ENCODE measurements around the gene FZD8. TPM values are rescaled to one million over a fixed set of nuclear protein-coding genes. Genes with fewer than 3 reads are reported as not detected.

Gene FZD8
- polyA plus RNA-seq, 1 of the 3 experiments (the other 2 are of a cell fraction) = 1.4 TPM

DNA sequence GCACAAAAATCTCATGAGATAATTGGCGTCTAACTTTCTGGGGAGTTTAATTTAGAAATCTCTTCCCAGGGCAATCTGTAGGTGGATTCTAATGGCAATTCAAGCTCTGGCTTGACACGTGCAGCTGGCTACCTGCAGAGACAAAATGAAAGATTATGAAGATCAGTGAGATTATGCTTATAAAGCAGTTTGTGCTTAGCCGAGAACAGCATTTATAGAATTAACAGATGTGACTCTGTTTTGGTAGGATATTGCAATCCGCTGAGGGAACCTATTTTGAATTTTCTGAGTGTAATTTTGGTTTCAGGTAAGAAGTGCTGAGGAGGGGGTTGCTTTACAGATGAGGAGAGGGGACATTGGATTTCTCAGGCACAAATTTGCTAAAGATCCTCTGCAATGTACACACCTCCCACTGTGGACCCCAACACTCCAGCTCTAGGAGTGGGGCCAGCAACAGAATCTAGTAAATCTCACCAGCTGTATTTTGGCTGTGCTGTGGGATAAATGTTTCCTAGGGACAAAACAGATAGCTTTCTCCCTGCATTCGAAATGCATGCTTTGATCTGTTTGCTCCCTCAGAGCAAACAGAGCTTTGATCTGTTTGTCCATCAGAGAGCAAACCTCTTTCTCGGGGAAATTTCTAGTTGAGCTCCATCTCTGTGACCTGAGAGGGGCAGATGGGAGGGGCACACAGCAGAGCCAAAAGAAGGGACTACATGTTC lies 29.6 kb downstream of the FZD8 start:
- TF ChIP-seq TCF12 (IDR thresholded peaks at IDR 0.05) (no peak), RAD21 (IDR thresholded peaks at IDR 0.05; ENCODE audit: low read length) (no peak), TAF1 (IDR thresholded peaks at IDR 0.05; ENCODE audit: borderline replicate concordance, low read depth, low read length) (no peak), FOXJ3 (CRISPR knock-in tag; IDR thresholded peaks at IDR 0.05) (no peak)
- Histone ChIP-seq H3K4me2 (no peak overlapping the region), H2AFZ (ENCODE audit: low read depth) (no peak overlapping the region), H3K27ac (ENCODE audit: low read depth in 2 of 2, low read length in 1 of 2) (no peak overlapping the region), H3K27me3 (ENCODE audit: insufficient read depth) (peaks cover 13% of the 10 kb centered on the region), H3F3A (replicated peaks; ENCODE audit: insufficient read depth) (no peaks in the 10 kb centered on the region), H3K36me3 (replicated peaks in 1 of 2; ENCODE audit: control insufficient read depth in 1 of 2, insufficient read depth in 2 of 2, low read length in 1 of 2) (no peaks in the 10 kb centered on the region), H3K9me3 (no peaks in the 10 kb centered on the region), H3K9ac (no peak overlapping the region), H3K4me3 (ENCODE audit: low read depth in 2 of 2, low read length in 1 of 2) (no peak overlapping the region), H3K4me1 (ENCODE audit: control insufficient read depth in 1 of 2, insufficient read depth in 2 of 2, low read depth in 1 of 2, low read length in 1 of 2) (peaks cover 0 to 7% of the 10 kb centered on the region in 2 experiments; a peak in 1 of 4 replicates), H3K79me2 (ENCODE audit: insufficient read depth) (no peaks in the 10 kb centered on the region), H4K20me1 (ENCODE audit: insufficient read depth) (no peaks in the 10 kb centered on the region), H3K9me2 (no peaks in the 10 kb centered on the region)
- DNase-seq = no peak
- ChIA-PET POLR2A (no interaction called here), CTCF (interaction anchor here (0.9 to 1.4 kb wide), 4 partner anchors 22 to 373 kb away, joined by 3 to 5 read pairs (median 4); no protein-coding TSS in a partner anchor)
- 43% methylated on average over 6 of the region's 6 CpGs for WGBS (ENCODE audit: low lambda C conversion rate)

DNA sequence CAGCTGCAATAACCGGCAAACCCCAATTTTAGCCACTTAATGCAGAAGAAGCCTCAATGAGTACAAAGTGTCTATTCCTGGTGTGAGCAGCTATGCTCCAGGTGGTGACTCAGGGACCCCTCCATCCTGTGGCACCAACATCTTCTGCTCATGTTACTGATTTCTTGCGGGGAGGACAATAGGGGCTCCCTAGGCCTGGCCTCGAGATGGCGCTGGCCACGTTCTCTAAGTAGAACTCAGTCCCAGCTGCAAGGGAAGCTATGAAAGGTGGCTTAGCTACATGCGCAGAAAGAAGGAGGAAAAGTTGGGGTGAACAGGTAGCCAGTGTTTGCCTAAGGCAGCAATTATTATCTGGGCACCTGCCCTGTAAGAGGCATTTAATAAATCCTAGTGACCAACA lies 30.3 kb downstream of the FZD8 start:
- Histone ChIP-seq H3K9me3 (no peaks in the 10 kb centered on the region), H4K20me1 (ENCODE audit: insufficient read depth) (no peaks in the 10 kb centered on the region), H3K27me3 (ENCODE audit: insufficient read depth) (peaks cover 13% of the 10 kb centered on the region), H3K4me1 (ENCODE audit: control insufficient read depth in 1 of 2, insufficient read depth in 2 of 2, low read depth in 1 of 2, low read length in 1 of 2) (peaks cover 0 to 9% of the 10 kb centered on the region in 2 experiments; a peak in 1 of 4 replicates), H2AFZ (ENCODE audit: low read depth) (no peak overlapping the region), H3F3A (replicated peaks; ENCODE audit: insufficient read depth) (no peaks in the 10 kb centered on the region), H3K4me3 (ENCODE audit: low read depth in 2 of 2, low read length in 1 of 2) (no peak overlapping the region), H3K9ac (no peak overlapping the region), H3K36me3 (replicated peaks in 1 of 2; ENCODE audit: control insufficient read depth in 1 of 2, insufficient read depth in 2 of 2, low read length in 1 of 2) (no peaks in the 10 kb centered on the region), H3K27ac (ENCODE audit: low read depth in 2 of 2, low read length in 1 of 2) (no peak overlapping the region), H3K9me2 (no peaks in the 10 kb centered on the region), H3K4me2 (no peak overlapping the region), H3K79me2 (ENCODE audit: insufficient read depth) (no peaks in the 10 kb centered on the region)
- POLR2A ChIA-PET = no interaction called here
- CTCF ChIA-PET = interaction anchor here (0.9 to 1.4 kb wide), 3 partner anchors 22 to 25 kb away, joined by 3 to 6 read pairs (median 5); no protein-coding TSS in a partner anchor
- TF ChIP-seq, protein P1, sequence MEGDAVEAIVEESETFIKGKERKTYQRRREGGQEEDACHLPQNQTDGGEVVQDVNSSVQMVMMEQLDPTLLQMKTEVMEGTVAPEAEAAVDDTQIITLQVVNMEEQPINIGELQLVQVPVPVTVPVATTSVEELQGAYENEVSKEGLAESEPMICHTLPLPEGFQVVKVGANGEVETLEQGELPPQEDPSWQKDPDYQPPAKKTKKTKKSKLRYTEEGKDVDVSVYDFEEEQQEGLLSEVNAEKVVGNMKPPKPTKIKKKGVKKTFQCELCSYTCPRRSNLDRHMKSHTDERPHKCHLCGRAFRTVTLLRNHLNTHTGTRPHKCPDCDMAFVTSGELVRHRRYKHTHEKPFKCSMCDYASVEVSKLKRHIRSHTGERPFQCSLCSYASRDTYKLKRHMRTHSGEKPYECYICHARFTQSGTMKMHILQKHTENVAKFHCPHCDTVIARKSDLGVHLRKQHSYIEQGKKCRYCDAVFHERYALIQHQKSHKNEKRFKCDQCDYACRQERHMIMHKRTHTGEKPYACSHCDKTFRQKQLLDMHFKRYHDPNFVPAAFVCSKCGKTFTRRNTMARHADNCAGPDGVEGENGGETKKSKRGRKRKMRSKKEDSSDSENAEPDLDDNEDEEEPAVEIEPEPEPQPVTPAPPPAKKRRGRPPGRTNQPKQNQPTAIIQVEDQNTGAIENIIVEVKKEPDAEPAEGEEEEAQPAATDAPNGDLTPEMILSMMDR (IDR thresholded peaks at IDR 0.05) = 0 out of 2 replicates have a peak, but pooled peaks have one; percentile 14
- TF ChIP-seq, protein P2, sequence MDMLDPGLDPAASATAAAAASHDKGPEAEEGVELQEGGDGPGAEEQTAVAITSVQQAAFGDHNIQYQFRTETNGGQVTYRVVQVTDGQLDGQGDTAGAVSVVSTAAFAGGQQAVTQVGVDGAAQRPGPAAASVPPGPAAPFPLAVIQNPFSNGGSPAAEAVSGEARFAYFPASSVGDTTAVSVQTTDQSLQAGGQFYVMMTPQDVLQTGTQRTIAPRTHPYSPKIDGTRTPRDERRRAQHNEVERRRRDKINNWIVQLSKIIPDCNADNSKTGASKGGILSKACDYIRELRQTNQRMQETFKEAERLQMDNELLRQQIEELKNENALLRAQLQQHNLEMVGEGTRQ (IDR thresholded peaks at IDR 0.05; ENCODE audit: borderline replicate concordance, low read depth, low read length) = no peak
- WGBS (ENCODE audit: low lambda C conversion rate) = 60% methylated on average over 6 of the region's 6 CpGs
- no peak for DNase-seq

DNA sequence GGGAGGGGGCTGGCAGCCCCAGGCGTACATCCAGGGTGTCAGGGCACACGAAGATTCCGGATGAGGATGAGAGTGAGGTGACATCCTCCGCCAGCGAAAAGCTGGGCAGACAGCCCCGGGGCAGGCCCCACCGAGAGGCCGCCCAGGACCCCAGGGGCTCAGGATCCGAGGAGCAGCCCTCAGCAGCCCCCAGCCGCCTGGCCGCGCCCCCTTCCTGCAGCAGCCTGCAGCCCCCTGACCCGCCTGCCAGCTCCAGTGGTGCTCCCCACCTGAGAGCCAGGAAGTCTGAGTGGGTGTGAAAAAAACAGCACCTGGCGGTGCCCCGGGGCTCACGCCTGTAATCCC lies 33.8 kb downstream of the FZD8 start:
- Histone ChIP-seq H3K9ac (no peak overlapping the region; the same call in 1 of the 2 replicates), H3K4me1 (ENCODE audit: control insufficient read depth in 1 of 2, insufficient read depth in 2 of 2, low read depth in 1 of 2, low read length in 1 of 2) (peaks cover 0 to 9% of the 10 kb centered on the region in 2 experiments; a peak in 1 of 4 replicates), H3F3A (replicated peaks; ENCODE audit: insufficient read depth) (no peaks in the 10 kb centered on the region), H3K4me2 (peak overlapping the region; percentile 70), H3K9me2 (no peaks in the 10 kb centered on the region), H3K9me3 (no peaks in the 10 kb centered on the region), H3K27me3 (ENCODE audit: insufficient read depth) (peaks cover 6% of the 10 kb centered on the region), H3K36me3 (replicated peaks in 1 of 2; ENCODE audit: control insufficient read depth in 1 of 2, insufficient read depth in 2 of 2, low read length in 1 of 2) (no peaks in the 10 kb centered on the region), H3K27ac (ENCODE audit: low read depth in 2 of 2, low read length in 1 of 2) (no peak overlapping the region), H4K20me1 (ENCODE audit: insufficient read depth) (no peaks in the 10 kb centered on the region), H3K4me3 (ENCODE audit: low read depth in 2 of 2, low read length in 1 of 2) (peak overlapping the region in 1 of 2 experiments; percentile 46; a peak in 2 of 4 replicates), H3K79me2 (ENCODE audit: insufficient read depth) (no peaks in the 10 kb centered on the region), H2AFZ (ENCODE audit: low read depth) (peak overlapping the region; percentile 65; the same call in 1 of the 2 replicates)
- no peak for DNase-seq
- ChIA-PET POLR2A (no interaction called here), CTCF (no interaction called here)
- no peak for TF ChIP-seq NFIC (IDR thresholded peaks at IDR 0.05; ENCODE audit: borderline replicate concordance)
- no peak for TF ChIP-seq RXRA (IDR thresholded peaks at IDR 0.05; ENCODE audit: borderline replicate concordance, low read depth)
- TF ChIP-seq YY1 (IDR thresholded peaks at IDR 0.05; ENCODE audit: low read depth) = no peak
- no peak for TF ChIP-seq JUND (IDR thresholded peaks at IDR 0.05)
- TF ChIP-seq RFX5 (IDR thresholded peaks at IDR 0.05; ENCODE audit: low read length) = no peak
- no peak for TF ChIP-seq MEF2A (IDR thresholded peaks at IDR 0.05; ENCODE audit: borderline replicate concordance, low read depth)
- TF ChIP-seq, protein P3, sequence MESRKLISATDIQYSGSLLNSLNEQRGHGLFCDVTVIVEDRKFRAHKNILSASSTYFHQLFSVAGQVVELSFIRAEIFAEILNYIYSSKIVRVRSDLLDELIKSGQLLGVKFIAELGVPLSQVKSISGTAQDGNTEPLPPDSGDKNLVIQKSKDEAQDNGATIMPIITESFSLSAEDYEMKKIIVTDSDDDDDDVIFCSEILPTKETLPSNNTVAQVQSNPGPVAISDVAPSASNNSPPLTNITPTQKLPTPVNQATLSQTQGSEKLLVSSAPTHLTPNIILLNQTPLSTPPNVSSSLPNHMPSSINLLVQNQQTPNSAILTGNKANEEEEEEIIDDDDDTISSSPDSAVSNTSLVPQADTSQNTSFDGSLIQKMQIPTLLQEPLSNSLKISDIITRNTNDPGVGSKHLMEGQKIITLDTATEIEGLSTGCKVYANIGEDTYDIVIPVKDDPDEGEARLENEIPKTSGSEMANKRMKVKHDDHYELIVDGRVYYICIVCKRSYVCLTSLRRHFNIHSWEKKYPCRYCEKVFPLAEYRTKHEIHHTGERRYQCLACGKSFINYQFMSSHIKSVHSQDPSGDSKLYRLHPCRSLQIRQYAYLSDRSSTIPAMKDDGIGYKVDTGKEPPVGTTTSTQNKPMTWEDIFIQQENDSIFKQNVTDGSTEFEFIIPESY (IDR thresholded peaks at IDR 0.05; ENCODE audit: borderline replicate concordance, low read depth) = no peak
- TF ChIP-seq POLR2AphosphoS5 (IDR thresholded peaks at IDR 0.05; ENCODE audit: low read depth, low read length) = no peak
- TF ChIP-seq GATA2 (CRISPR knock-in tag; IDR thresholded peaks at IDR 0.05) = no peak
- WGBS (ENCODE audit: low lambda C conversion rate) = 66% methylated on average over 5 of the region's 16 CpGs

Data from SK-N-SH (cell line).